ENCODE results near the gene MAGI2.

DNA sequence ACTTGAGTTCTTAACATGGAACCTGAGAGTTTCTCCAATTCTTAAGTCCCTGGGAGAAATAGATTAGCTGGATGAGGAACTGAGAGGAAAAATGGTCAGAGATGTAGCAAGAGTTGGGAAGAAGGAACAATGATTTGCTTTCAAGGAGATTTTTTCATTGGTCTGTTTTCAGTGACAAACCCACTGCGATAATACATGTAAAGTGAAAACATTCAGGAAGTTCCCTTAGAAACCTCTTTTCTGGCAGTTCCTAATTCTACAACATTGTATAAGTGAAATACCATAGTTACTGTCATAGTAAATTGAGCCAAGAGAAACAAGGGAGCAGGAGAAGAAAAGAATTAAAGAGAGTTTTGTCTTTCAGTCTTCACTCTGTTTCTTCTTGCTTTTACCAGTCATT, 12.1 kb upstream of the MAGI2 start:
- TF ChIP-seq GLIS3 (CRISPR knock-in tag; IDR thresholded peaks at IDR 0.05) (no peak), ARNTL (CRISPR knock-in tag; IDR thresholded peaks at IDR 0.05; ENCODE audit: borderline replicate concordance, low read depth) (no peak), PPARA (CRISPR knock-in tag; IDR thresholded peaks at IDR 0.05; ENCODE audit: borderline replicate concordance) (no peak), TOX (CRISPR knock-in tag; IDR thresholded peaks at IDR 0.05; ENCODE audit: borderline replicate concordance) (no peak), POU6F1 (CRISPR knock-in tag; IDR thresholded peaks at IDR 0.05; ENCODE audit: borderline replicate concordance, low read depth) (no peak), CSRNP3 (CRISPR knock-in tag; IDR thresholded peaks at IDR 0.05) (no peak), ZNF565 (CRISPR knock-in tag; conservative IDR thresholded peaks at IDR 0.05; ENCODE audit: low read depth) (no peak), SNAI2 (CRISPR knock-in tag; IDR thresholded peaks at IDR 0.05) (no peak), ZFP3 (CRISPR knock-in tag; IDR thresholded peaks at IDR 0.05) (no peak), PATZ1 (CRISPR knock-in tag; IDR thresholded peaks at IDR 0.05; ENCODE audit: borderline replicate concordance) (no peak)

Data from SK-N-SH treated with all-trans-retinoic acid at 6 μM for 48 hours (cell line).